GM23248 (cell line): ENCODE measurements around the gene SERPINB8. TPM values are rescaled to one million over a fixed set of nuclear protein-coding genes. Genes with fewer than 3 reads are reported as not detected.

Source experiments
- DNase-seq: peaks from one replicate; pipeline ENCODE4 v3.0.0-alpha.2; 2015
- H2AFZ ChIP-seq: fragments of 200-600 bp; sonication (generic); 2 replicates; pipeline ENCODE4 v1.6.1; 2016; ENCODE audit warnings: antibody characterized with exemption
- H3F3A ChIP-seq: fragments of 200-600 bp; sonication (generic); 2 replicates; pipeline ENCODE4 v1.6.1; 2016; ENCODE audit warnings: mild to moderate bottlenecking, antibody characterized with exemption, mixed run types; ENCODE audit not compliant: insufficient read depth
- H3K27ac ChIP-seq: fragments of 200-600 bp; sonication (generic); 2 replicates; pipeline ENCODE4 v1.5.1; 2016; ENCODE audit warnings: mild to moderate bottlenecking
- H3K27me3 ChIP-seq: fragments of 200-600 bp; sonication (generic); replicated peaks from 2 replicates; pipeline ENCODE4 v1.6.1; 2016; ENCODE audit warnings: mild to moderate bottlenecking; ENCODE audit not compliant: insufficient read depth
- H3K36me3 ChIP-seq: fragments of 200-600 bp; sonication (generic); 2 replicates; pipeline ENCODE4 v1.6.1; 2016; ENCODE audit warnings: low read depth, mild to moderate bottlenecking
- H3K4me1 ChIP-seq: fragments of 200-600 bp; sonication (generic); 2 replicates; pipeline ENCODE4 v1.6.1; 2016; ENCODE audit warnings: mild to moderate bottlenecking; ENCODE audit not compliant: insufficient read depth
- H3K4me2 ChIP-seq: fragments of 200-600 bp; sonication (generic); one replicate; pipeline ENCODE4 v1.6.1; 2016; ENCODE audit warnings: mild to moderate bottlenecking; ENCODE audit not compliant: unreplicated experiment
- H3K4me3 ChIP-seq: fragments of 200-600 bp; sonication (generic); 2 replicates; pipeline ENCODE4 v1.5.1; 2016; ENCODE audit warnings: mild to moderate bottlenecking
- H3K79me2 ChIP-seq: fragments of 200-600 bp; sonication (generic); 2 replicates; pipeline ENCODE4 v1.6.1; 2016; ENCODE audit warnings: mild to moderate bottlenecking; ENCODE audit not compliant: insufficient read depth
- H3K9ac ChIP-seq: fragments of 200-600 bp; sonication (generic); 2 replicates; pipeline ENCODE4 v1.6.1; 2016; ENCODE audit warnings: mild to moderate bottlenecking
- H3K9me2 ChIP-seq: fragments of 200-600 bp; sonication (generic); 2 replicates; pipeline ENCODE4 v1.6.1; 2016; ENCODE audit warnings: mixed run types, mild to moderate bottlenecking, moderate library complexity; ENCODE audit not compliant: insufficient read depth
- H3K9me3 ChIP-seq: fragments of 200-600 bp; sonication (generic); one replicate; pipeline ENCODE4 v1.6.1; 2017; ENCODE audit warnings: low read depth
- H4K20me1 ChIP-seq: fragments of 200-600 bp; sonication (generic); 2 replicates; pipeline ENCODE4 v1.6.0; 2016; ENCODE audit not compliant: insufficient read depth
- EZH2 ChIP-seq: fragments of 200-600 bp; sonication (generic); IDR thresholded peaks from 2 replicates; pipeline ENCODE4 v1.6.1; 2018; ENCODE audit warnings: antibody characterized with exemption, mild to moderate bottlenecking; ENCODE audit not compliant: insufficient read depth, poor library complexity, severe bottlenecking
- EZH2phosphoT487 ChIP-seq: fragments of 200-600 bp; sonication (generic); IDR thresholded peaks from 2 replicates; pipeline ENCODE4 v1.6.1; 2018; ENCODE audit warnings: antibody characterized with exemption, moderate library complexity, mild to moderate bottlenecking, low read depth; ENCODE audit not compliant: insufficient read depth
- WGBS, 2 experiments: methylation state at CpG; one replicate each; pipeline ENCODE4 v1.1.6; 2015 to 2017; ENCODE audit warnings: low lambda C conversion rate in 2 of 2, low coverage in 1 of 2; ENCODE audit errors: missing lambda C conversion rate in 2 of 2; 5-methylcytosine and 5-hydroxymethylcytosine counted together
- in situ Hi-C: fragments of 300-500 bp; cut with MboI; formaldehyde crosslinking; loops from 2 replicates; pipeline ENCODE4 v1.15.0; 2020
- polyA plus RNA-seq: library from polyadenylated mRNA; unstranded; fragments of >200 nt; fragmentation: Nextera tagmentation; extraction: Ambion mirVana; gene quantifications from 2 replicates; pipeline ENCODE4 v1.2.1, GENCODE V29; 2016
- total RNA-seq: library from RNA; depleted of rRNA; stranded (reverse); fragments of >200 nt; shearing (Covaris generic); gene quantifications from 2 replicates; pipeline ENCODE4 v1.2.3, GENCODE V29; 2014

Gene SERPINB8
- total and polyA plus RNA-seq, 2 experiments from 2014 or later: 21.2 to 57.3 TPM

DNA sequence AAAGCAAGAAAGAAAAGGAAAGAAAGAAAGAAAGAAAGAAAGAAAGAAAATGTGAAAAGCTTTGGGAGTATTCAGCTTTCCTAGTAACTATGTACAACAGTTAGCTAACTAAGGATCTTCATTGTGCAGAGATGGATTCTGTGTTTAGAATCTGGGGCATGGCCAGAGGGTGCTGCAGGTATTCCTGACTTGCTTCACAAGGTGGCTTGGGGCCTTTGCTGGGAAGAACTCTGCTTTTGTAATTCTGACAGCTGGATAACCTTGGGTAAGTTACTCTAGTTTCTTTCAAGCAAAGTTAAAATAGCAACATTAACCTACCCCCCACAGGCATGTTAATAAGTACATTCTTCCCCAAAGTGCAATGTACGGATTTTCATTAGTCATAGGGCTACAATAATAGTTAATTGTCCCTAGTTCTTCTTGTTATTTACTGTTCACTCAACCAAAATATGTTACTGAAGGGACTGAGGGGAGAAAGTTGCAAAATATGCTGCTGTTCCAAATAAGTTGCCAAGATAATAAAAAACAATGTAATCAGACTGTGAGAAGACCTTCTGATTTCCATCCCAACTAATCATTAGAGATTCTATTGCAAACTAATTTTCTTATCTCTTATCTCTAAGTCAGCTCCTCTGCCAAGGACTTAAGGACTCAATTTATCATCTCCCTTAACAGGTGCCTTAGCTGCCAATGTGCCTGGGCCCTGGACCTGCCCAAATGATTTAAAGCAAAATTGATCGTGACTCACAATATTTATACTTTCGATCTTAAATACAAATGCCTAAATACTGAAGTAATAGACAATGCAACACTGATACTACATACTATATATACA, 50.3 kb downstream of the SERPINB8 start:
- 55 to 60% methylated on average over 3 of the region's 3 CpGs for WGBS, 2 experiments
- no peaks in the 10 kb centered on the region for H3K9me3 ChIP-seq
- H3K36me3 ChIP-seq: no peaks in the 10 kb centered on the region
- DNase-seq: no peak
- peaks cover 8% of the 10 kb centered on the region; the same call in 1 of the 2 replicates for H3K27me3 ChIP-seq
- no peaks in the 10 kb centered on the region for H3K9me2 ChIP-seq
- H3K4me3 ChIP-seq: no peak overlapping the region
- in situ Hi-C loops: no loop called here
- H3K4me2 ChIP-seq: no peak overlapping the region
- H4K20me1 ChIP-seq: no peaks in the 10 kb centered on the region
- no peak overlapping the region for H2AFZ ChIP-seq
- H3K79me2 ChIP-seq: no peaks in the 10 kb centered on the region
- H3K4me1 ChIP-seq: no peaks in the 10 kb centered on the region
- H3F3A ChIP-seq: no peaks in the 10 kb centered on the region
- no peak overlapping the region for H3K27ac ChIP-seq
- H3K9ac ChIP-seq: no peak overlapping the region
- no peak for TF ChIP-seq EZH2
- no peak for TF ChIP-seq EZH2phosphoT487

DNA sequence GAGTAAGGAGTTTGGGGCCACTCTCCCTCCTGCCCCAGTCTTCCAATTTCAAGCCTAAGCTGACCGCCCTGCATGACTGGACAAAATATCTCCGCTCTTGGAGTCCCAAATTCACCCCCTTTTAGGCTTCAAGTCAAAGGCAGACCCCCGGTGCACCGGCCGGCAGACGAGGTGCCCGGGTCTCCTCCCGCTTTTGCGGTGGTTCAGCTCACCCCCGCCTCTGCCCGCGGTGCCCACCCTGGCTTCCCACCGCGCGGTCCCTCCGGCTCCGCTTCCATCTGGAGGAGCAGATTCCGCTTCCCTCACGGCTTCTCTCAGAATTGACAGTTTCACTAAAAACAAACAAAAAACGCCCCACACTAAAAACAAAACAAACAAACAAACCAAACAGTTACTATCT, 56.5 kb downstream of the SERPINB8 start:
- H3K9ac ChIP-seq: no peak overlapping the region
- peaks cover 8% of the 10 kb centered on the region; the same call in 1 of the 2 replicates for H3K27me3 ChIP-seq
- H4K20me1 ChIP-seq: no peaks in the 10 kb centered on the region
- no peak for DNase-seq
- H3K36me3 ChIP-seq: no peaks in the 10 kb centered on the region
- no peaks in the 10 kb centered on the region for H3K79me2 ChIP-seq
- TF ChIP-seq EZH2phosphoT487 (no peak), EZH2 (no peak)
- H3K4me3 ChIP-seq: no peak overlapping the region
- H3K4me2 ChIP-seq: no peak overlapping the region
- no peaks in the 10 kb centered on the region for H3K4me1 ChIP-seq
- no peak overlapping the region for H2AFZ ChIP-seq
- H3K9me3 ChIP-seq: no peaks in the 10 kb centered on the region
- in situ Hi-C loops: no loop called here
- H3F3A ChIP-seq: no peaks in the 10 kb centered on the region
- WGBS, 2 experiments: 86 to 87% methylated on average over 20 of the region's 20 CpGs
- no peak overlapping the region for H3K27ac ChIP-seq
- no peaks in the 10 kb centered on the region for H3K9me2 ChIP-seq

DNA sequence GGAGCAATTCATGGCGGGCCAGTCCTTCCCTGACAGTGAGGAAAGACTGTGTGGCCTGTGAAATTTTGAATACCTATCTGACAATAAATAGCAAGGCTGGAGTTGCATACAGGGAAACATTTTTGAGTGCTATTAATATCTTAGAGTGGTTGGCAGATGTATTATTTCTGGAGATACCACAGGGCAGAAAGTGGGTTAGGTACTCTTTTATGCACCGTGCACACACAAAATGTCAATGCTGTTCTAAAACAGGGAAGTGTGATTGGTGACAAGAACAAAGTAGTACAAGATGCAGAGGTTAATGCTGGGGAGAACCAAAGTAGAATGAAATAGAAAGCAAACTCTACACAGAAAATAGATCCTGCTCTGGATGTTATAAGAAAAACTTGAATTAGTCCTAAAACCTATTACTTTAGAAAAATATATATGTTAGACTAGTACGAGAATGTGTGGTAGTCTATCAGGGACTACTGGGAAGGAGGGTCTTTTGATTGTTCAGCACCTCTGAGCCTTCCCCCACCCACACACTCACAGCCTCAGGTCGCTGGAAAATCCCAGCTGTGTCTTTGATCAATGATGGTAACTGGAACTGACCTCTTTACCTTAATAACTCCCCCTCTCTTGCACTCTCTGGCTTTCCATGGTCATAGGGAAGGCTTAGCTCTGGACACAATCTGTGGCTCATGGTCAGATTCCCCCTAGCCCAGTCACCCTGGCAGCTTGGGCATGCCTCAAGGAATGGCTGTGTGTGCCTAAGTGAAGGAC, 58.2 kb downstream of the SERPINB8 start:
- no peaks in the 10 kb centered on the region for H3K79me2 ChIP-seq
- no peak overlapping the region for H3K4me2 ChIP-seq
- no peaks in the 10 kb centered on the region for H3K9me3 ChIP-seq
- WGBS, 2 experiments: 27 to 30% methylated on average over 4 of the region's 4 CpGs
- H3K27me3 ChIP-seq: no peaks in the 10 kb centered on the region; the same call in 1 of the 2 replicates
- TF ChIP-seq EZH2phosphoT487 (no peak), EZH2 (no peak)
- H3K36me3 ChIP-seq: no peaks in the 10 kb centered on the region
- no peak overlapping the region for H3K4me3 ChIP-seq
- no peak overlapping the region for H3K27ac ChIP-seq
- in situ Hi-C loops: no loop called here
- no peak overlapping the region for H3K9ac ChIP-seq
- no peaks in the 10 kb centered on the region for H3K9me2 ChIP-seq
- H2AFZ ChIP-seq: no peak overlapping the region
- no peaks in the 10 kb centered on the region for H3K4me1 ChIP-seq
- H4K20me1 ChIP-seq: no peaks in the 10 kb centered on the region
- no peak for DNase-seq
- H3F3A ChIP-seq: no peaks in the 10 kb centered on the region

DNA sequence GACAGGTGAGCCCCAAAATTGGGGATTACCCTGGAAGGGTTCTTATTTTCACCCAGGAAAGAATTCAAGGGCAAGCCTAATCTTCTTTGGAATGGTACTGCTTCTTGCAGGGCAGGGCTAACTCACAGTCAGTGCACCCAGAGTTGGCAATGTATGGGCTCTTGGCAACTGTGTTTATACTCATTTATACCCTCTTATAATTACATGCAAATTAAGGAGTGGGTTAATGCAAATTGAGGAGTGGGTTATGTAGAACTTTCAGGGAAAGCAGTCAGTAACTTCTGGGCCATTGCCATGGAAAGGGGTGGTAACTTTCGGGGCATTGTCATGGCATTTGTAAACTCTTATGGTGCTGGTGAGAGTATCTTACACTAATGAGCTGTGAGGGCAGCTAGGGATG, 59.2 kb downstream of the SERPINB8 start:
- H3K79me2 ChIP-seq: no peaks in the 10 kb centered on the region
- no peak overlapping the region for H3K27ac ChIP-seq
- WGBS, 2 experiments: 24 to 42% methylated on average over 1 of the region's 1 CpG
- no peak overlapping the region for H3K4me3 ChIP-seq
- DNase-seq: no peak
- TF ChIP-seq EZH2phosphoT487 (no peak), EZH2 (no peak)
- no peaks in the 10 kb centered on the region for H4K20me1 ChIP-seq
- no peaks in the 10 kb centered on the region; the same call in 1 of the 2 replicates for H3K27me3 ChIP-seq
- H3K4me2 ChIP-seq: no peak overlapping the region
- H3F3A ChIP-seq: no peaks in the 10 kb centered on the region
- H2AFZ ChIP-seq: no peak overlapping the region
- no peaks in the 10 kb centered on the region for H3K36me3 ChIP-seq
- no peaks in the 10 kb centered on the region for H3K4me1 ChIP-seq
- H3K9me3 ChIP-seq: no peaks in the 10 kb centered on the region
- H3K9ac ChIP-seq: no peak overlapping the region
- in situ Hi-C loops: no loop called here
- H3K9me2 ChIP-seq: no peaks in the 10 kb centered on the region
